ENCODE data around the gene CD22.

Gene CD22

DNA sequence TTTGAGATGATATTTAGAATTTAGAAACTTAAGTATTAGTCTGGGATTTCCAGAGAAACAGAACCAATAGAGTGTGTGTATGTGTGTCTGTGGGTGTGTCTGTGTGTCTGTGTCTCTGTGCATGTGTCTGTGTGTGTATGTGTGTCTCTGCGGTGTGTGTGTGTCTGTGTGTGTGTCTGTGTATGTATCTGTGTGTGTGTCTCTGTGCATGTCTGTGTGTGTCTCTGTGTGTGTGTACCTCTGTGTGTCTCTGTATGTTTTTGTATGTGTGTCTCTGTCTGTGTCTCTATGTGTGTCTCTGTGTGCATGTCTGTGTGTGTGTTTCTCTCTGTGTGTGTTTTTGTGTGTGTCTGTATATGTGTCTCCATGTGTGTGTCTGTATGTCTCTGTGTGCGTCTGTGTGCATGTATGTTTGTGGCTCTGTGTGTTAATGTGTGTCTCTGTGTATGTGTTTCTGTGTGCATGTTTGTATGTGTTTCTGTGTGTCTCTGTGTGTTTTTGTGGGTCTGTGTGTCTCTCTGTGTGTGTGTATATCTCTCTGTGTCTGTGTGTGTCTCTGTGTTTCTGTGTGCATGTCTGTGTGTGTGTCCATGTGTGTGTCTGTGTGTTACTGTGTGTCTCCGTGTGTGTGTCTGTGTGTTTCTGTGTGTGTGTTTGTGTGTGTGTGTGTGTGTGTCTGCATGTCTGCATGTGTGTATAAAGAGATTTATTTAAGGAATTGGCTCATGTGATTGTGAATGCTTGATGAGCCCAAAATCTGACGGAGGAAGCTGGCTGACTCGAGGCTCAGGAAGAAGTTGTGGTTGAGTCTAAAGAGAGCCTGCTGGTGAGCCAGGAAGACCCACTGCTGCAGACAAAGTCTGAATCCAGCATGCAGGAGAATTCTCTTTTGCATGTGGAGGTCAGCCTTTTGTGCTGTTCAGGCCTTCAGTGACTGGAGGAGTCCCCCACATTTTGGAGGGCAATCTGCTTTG, 64.0 kb downstream of the CD22 start:
- DNase-seq: no peak

DNA sequence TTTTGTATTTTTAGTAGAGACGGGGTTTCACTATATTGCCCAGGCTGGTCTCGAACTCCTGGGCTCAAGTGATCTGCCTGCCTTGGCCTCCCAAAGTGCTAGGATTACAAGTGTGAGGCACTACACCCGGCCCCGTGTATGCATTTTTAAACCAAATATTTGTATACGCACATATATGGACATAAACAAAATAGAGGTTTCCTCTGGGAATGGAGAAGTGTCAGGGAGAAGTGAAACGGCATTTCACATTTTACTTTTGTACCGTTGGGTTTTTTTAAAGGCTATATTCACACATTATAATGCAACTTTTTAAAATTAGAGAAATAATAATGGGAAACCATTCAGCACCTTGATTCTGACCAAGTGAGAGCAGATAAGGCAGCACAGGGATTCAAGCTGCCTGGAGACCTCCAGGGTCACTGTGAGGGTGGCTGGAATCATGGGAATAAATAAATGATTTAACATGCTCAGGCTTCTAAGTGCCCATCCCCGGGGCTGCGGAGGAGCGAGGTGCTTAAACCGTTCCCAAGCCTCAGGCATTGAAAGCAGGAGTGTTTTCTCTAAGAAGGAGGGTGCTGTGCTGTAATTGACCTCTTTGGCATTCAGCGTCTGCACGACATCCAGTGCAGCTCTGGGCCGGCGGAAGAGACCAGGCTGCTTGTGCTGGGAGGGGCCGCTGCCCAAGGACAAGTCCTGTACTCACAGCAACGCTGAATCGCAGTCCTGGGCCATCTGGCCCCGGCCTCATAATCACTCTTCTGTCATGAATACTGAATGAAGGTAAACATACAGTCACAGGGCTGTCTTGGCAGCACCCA, 66.6 kb downstream of the CD22 start:
- peak; percentile 40 for DNase-seq

DNA sequence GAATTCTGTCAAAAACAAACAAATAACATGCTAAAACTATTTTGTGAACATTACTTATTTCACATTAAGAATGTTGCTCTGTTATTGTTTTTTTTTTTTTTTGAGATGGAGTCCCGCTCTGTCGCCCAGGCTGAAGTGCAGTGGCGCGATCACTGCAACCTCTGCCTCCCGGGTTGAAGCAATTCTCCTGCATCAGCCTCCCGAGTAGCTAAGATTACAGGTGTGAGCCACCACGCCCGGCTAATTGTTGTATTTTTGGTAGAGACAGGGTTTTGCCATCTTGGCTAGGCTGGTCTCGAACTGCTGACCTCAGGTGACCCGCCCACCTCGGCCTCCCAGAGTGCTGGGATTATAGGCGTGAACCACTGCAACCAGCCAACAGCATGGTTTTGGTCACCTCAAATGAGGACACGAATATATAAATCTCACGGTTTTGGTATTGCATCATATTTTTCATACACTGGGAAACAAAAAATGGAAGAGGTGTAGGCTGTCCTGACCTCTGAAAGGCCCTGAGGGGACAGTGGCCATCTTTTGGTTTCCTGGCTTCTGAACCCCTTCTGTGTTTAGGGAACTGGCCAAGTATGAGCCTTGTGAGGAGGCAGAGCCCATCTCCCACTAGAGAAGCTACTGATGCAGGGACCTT, 67.4 kb downstream of the CD22 start:
- no peak for DNase-seq
